WTC11 (cell line): ENCODE results near the gene KCNMA1.

Source experiments
- SP1 ChIP-seq: sonication (generic); formaldehyde crosslinking; conservative IDR thresholded peaks from 2 replicates; pipeline ENCODE4 v1.8.1; 2022; ENCODE audit warnings: missing genetic modification reagents
- TF ChIP-seq, protein P1 (sequence below): fragments of 200-600 bp; IDR thresholded peaks from 2 replicates; pipeline ENCODE4 v1.8.0; 2022; ENCODE audit warnings: antibody characterized with exemption

DNA sequence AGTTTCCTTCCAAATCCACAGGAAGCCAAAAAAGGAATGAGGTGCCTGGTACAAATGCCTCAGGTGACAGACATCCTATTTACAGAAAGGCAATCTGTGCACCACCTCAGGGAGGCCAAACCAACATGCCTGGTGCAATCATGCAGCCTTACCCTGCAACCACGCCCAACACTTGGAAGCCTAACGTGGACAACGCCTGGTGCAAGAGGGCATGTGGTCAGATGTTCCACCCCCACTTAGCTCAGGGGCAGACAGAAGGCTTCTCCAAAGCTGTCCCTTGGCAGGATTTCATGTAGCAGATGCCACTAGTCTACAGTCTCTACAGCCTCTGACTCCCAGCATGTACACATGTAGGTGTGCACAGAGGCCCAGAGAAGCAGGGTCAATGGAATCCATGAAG, 89.5 kb downstream of the KCNMA1 start:
- TF ChIP-seq, protein P1, sequence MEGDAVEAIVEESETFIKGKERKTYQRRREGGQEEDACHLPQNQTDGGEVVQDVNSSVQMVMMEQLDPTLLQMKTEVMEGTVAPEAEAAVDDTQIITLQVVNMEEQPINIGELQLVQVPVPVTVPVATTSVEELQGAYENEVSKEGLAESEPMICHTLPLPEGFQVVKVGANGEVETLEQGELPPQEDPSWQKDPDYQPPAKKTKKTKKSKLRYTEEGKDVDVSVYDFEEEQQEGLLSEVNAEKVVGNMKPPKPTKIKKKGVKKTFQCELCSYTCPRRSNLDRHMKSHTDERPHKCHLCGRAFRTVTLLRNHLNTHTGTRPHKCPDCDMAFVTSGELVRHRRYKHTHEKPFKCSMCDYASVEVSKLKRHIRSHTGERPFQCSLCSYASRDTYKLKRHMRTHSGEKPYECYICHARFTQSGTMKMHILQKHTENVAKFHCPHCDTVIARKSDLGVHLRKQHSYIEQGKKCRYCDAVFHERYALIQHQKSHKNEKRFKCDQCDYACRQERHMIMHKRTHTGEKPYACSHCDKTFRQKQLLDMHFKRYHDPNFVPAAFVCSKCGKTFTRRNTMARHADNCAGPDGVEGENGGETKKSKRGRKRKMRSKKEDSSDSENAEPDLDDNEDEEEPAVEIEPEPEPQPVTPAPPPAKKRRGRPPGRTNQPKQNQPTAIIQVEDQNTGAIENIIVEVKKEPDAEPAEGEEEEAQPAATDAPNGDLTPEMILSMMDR: no peak
- TF ChIP-seq SP1: no peak
